C4-2B (cell line): Measurements from ENCODE around the gene SALL4.

Source experiments
- ZFX ChIP-seq: fragments of 450-650 bp; IDR thresholded peaks from 2 replicates; pipeline ENCODE4 v1.6.1; 2017
- TF ChIP-seq, protein P1 (sequence below): fragments of 450-650 bp; conservative IDR thresholded peaks from 2 replicates; pipeline ENCODE4 v1.5.1; 2017; ENCODE audit warnings: mild to moderate bottlenecking

DNA sequence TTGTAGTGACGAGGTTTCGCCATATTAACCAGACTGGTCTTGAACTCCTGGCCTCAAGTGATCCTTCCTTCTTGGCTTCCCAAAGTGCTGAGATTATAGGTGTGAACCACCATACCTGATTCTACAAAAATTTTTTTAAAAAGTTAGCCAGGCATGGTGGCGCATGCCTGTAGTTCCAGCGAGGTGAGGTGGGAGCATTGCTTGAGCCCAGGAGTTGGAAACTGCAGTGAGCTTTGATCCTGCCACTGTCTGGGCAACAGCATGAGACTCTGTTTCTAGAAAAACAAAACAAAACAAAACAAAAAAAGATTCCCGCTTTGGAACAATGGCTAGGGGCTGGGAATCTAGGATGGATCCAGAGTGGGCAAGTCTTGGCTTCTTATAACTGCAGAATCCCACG lies 35.1 kb upstream of the SALL4 start:
- TF ChIP-seq, protein P1, sequence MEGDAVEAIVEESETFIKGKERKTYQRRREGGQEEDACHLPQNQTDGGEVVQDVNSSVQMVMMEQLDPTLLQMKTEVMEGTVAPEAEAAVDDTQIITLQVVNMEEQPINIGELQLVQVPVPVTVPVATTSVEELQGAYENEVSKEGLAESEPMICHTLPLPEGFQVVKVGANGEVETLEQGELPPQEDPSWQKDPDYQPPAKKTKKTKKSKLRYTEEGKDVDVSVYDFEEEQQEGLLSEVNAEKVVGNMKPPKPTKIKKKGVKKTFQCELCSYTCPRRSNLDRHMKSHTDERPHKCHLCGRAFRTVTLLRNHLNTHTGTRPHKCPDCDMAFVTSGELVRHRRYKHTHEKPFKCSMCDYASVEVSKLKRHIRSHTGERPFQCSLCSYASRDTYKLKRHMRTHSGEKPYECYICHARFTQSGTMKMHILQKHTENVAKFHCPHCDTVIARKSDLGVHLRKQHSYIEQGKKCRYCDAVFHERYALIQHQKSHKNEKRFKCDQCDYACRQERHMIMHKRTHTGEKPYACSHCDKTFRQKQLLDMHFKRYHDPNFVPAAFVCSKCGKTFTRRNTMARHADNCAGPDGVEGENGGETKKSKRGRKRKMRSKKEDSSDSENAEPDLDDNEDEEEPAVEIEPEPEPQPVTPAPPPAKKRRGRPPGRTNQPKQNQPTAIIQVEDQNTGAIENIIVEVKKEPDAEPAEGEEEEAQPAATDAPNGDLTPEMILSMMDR = no peak
- TF ChIP-seq ZFX = no peak
